ENCODE results near the gene SYNGR3.

DNA sequence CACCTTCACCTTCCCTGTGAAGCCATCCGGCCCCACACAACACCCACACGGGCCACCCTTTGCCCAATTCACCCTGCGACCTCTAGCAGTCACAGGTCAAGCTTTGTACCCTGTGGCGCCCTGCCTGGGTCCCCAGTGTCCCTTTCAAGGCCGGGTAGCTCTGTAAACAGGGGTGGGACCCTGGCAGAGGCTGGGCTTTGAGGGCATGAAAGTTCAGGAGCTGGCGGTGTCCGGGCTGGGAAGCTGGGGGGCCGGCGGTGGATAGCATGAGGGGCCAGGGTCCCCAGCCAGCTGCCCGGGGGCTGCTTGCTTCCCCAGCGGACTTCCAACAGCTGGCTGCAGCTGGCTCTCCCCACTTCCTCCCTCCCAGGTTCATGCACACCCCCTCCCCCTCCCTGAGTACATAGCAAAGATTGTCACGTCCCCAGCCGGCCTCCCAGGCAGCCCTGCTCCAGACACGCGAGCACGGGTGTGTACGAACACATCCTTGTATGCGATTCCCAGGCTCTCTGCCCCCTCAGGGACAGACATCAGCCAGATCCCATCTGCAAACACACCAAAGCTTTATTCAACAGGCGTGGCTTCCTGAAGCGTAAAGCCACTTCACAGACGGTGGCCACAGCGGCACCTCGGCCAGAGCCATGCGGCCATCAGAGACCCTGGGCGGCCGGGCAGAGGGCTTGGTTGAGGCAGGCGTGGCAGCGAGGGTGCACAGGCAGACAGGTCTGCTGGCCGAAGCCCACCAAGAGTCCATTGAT lies 49.7 kb downstream of the SYNGR3 start:
- TF ChIP-seq CTCF (IDR thresholded peaks at IDR 0.05; ENCODE audit: poor library complexity, severe bottlenecking): no peak
- no peak for TF ChIP-seq EZH2 (IDR thresholded peaks at IDR 0.05; ENCODE audit: borderline replicate concordance, insufficient read depth, low read length, poor library complexity, severe bottlenecking)
- no peak for TF ChIP-seq RAD21 (conservative IDR thresholded peaks at IDR 0.05)
- TF ChIP-seq REST (IDR thresholded peaks at IDR 0.05; ENCODE audit: borderline replicate concordance): no peak
- no peak for TF ChIP-seq EP300 (conservative IDR thresholded peaks at IDR 0.05; ENCODE audit: poor library complexity, severe bottlenecking)
- TF ChIP-seq TAF1 (IDR thresholded peaks at IDR 0.05; ENCODE audit: low read depth): no peak
- no peak for TF ChIP-seq SMC3 (conservative IDR thresholded peaks at IDR 0.05; ENCODE audit: poor library complexity)
- TF ChIP-seq POLR2AphosphoS5 (IDR thresholded peaks at IDR 0.05): no peak
